ENCODE data around the gene IMPG2.

IMPG2 gene

GRCh38 chr3:101273608-101274007, 46.8 kb downstream of the IMPG2 start:
- TF ChIP-seq CTCF (IDR thresholded peaks at IDR 0.05; ENCODE audit: extremely low read depth, missing control alignments), result no peak
- DNase-seq (ENCODE audit: low spot score), result no peak

- no peak for DNase-seq (ENCODE audit: low spot score)
- no peak for TF ChIP-seq CTCF (IDR thresholded peaks at IDR 0.05; ENCODE audit: extremely low read depth, missing control alignments)
These were observed 47.2 kb downstream of the IMPG2 start for GRCh38 chr3:101273156-101273555.

GRCh38 chr3:101271728-101272127, 48.6 kb downstream of the IMPG2 start:
- DNase-seq (ENCODE audit: low spot score), result no peak
- no peak for TF ChIP-seq CTCF (IDR thresholded peaks at IDR 0.05; ENCODE audit: extremely low read depth, missing control alignments)

- no peak for TF ChIP-seq CTCF (IDR thresholded peaks at IDR 0.05; ENCODE audit: extremely low read depth, missing control alignments)
- no peak for DNase-seq (ENCODE audit: low spot score)
These were observed 50.2 kb downstream of the IMPG2 start for GRCh38 chr3:101270149-101270548.

GRCh38 chr3:101268971-101269671, 51.3 kb downstream of the IMPG2 start:
- TF ChIP-seq CTCF (IDR thresholded peaks at IDR 0.05; ENCODE audit: extremely low read depth, missing control alignments), result no peak
- no peak for DNase-seq (ENCODE audit: low spot score)

GRCh38 chr3:101268141-101268540, 52.2 kb downstream of the IMPG2 start:
- DNase-seq (ENCODE audit: low spot score), result no peak
- no peak for TF ChIP-seq CTCF (IDR thresholded peaks at IDR 0.05; ENCODE audit: extremely low read depth, missing control alignments)

- no peak for TF ChIP-seq CTCF (IDR thresholded peaks at IDR 0.05; ENCODE audit: extremely low read depth, missing control alignments)
These were observed 53.8 kb downstream of the IMPG2 start for GRCh38 chr3:101266566-101266965.

More at GRCh38 chr3:101266566-101266965, 53.8 kb downstream of the IMPG2 start:
- no peak for DNase-seq (ENCODE audit: low spot score)
